Endothelial cell of umbilical vein (primary cell): ENCODE results near the gene PSMG2. TPM values are rescaled to one million over a fixed set of nuclear protein-coding genes. Genes with fewer than 3 reads are reported as not detected.

Source experiments
- BruUV-seq: library from RNA; stranded (reverse); fragments of 400-500 nt; replicated peaks from 2 replicates; lab custom pipeline; 2021; lab: Mats Ljungman, UMichigan
- CTCF ChIA-PET: fragments of 300-600, 350-600 bp; sonication (Branson Sonifier 250); formaldehyde crosslinking; loops from one replicate; lab custom pipeline; 2021; ENCODE audit warnings: antibody characterized with exemption, inconsistent platforms; lab: Charles Lee
- POLR2A ChIA-PET: fragments of 300-600, 350-600 bp; sonication (Branson Sonifier 250); formaldehyde crosslinking; loops from one replicate; lab custom pipeline; 2021; ENCODE audit warnings: antibody characterized with exemption, inconsistent platforms; lab: Charles Lee
- DNase-seq: peaks from one replicate; pipeline ENCODE4 v3.0.0-alpha.2; 2011; ENCODE audit warnings: low read depth, low spot score
- FAIRE-seq: peaks from 2 replicates; lab custom pipeline; 2011; peaks lifted over from hg19 to GRCh38; lab: Jason Lieb, UNC
- H2AFZ ChIP-seq: 2 replicates; pipeline ENCODE4 v1.6.0; 2012; ENCODE audit warnings: low read depth, low read length, control low read depth, inconsistent platforms
- H3K27ac ChIP-seq: 2 replicates; pipeline ENCODE4 v1.5.1; 2011; ENCODE audit warnings: low read depth, mild to moderate bottlenecking, control low read depth, low read length, moderate library complexity; ENCODE audit not compliant: insufficient read depth
- H3K27me3 ChIP-seq, 2 experiments: 2 replicates each; pipeline versions ENCODE4 v1.6.0 to v1.6.1; 2011; ENCODE audit warnings: low read length in 2 of 2, mixed read lengths in 1 of 2; ENCODE audit not compliant: control insufficient read depth in 2 of 2, insufficient read depth in 2 of 2
- H3K36me3 ChIP-seq, 2 experiments: 2 replicates in 1 of 2; 3 replicates in 1 of 2; pipeline ENCODE4 v1.5.1; 2011; ENCODE audit warnings: low read length in 2 of 2, mild to moderate bottlenecking in 1 of 2, moderate library complexity in 1 of 2; ENCODE audit not compliant: control insufficient read depth in 2 of 2, insufficient read depth in 2 of 2; ENCODE audit errors: extremely low read depth in 1 of 2
- H3K4me1 ChIP-seq: 3 replicates; pipeline ENCODE4 v1.5.1; 2011; ENCODE audit warnings: mild to moderate bottlenecking, low read length; ENCODE audit not compliant: control insufficient read depth, insufficient read depth; ENCODE audit errors: extremely low read depth
- H3K4me2 ChIP-seq: 2 replicates; pipeline ENCODE4 v1.6.1; 2011; ENCODE audit warnings: low read length, control low read depth, mixed read lengths; ENCODE audit not compliant: insufficient read depth
- H3K4me3 ChIP-seq, 3 experiments: fragments of 200-600 bp in 1 of 3; sonication (generic), shearing (Covaris generic) in 1 of 3; replicated peaks in 1 of 3; 2 replicates each; pipeline ENCODE4 v1.5.1; 2011 to 2016; ENCODE audit warnings: control low read depth in 3 of 3, low read length in 3 of 3, mild to moderate bottlenecking in 2 of 3, inconsistent platforms in 1 of 3, low read depth in 1 of 3, moderate library complexity in 1 of 3; ENCODE audit not compliant: insufficient read depth in 1 of 3
- H3K79me2 ChIP-seq: 2 replicates; pipeline ENCODE4 v1.6.0; 2012; ENCODE audit warnings: low read length, inconsistent platforms; ENCODE audit not compliant: control insufficient read depth, insufficient read depth
- H3K9ac ChIP-seq: replicated peaks from 2 replicates; pipeline ENCODE3; 2011; ENCODE audit warnings: low read length, control low read depth; ENCODE audit not compliant: insufficient read depth; ENCODE audit errors: extremely low read depth
- H3K9me1 ChIP-seq: replicated peaks from 3 replicates; pipeline ENCODE4 v1.6.0; 2011; ENCODE audit warnings: mild to moderate bottlenecking, low read length; ENCODE audit not compliant: control insufficient read depth, insufficient read depth; ENCODE audit errors: extremely low read depth
- H3K9me3 ChIP-seq: replicated peaks from 2 replicates; pipeline ENCODE4 v1.5.1; 2012; ENCODE audit warnings: low read length, inconsistent platforms; ENCODE audit not compliant: control insufficient read depth, insufficient read depth
- H4K20me1 ChIP-seq: replicated peaks from 2 replicates; pipeline ENCODE3; 2011; ENCODE audit warnings: mild to moderate bottlenecking, low read length; ENCODE audit not compliant: control insufficient read depth, insufficient read depth; ENCODE audit errors: extremely low read depth
- CTCF ChIP-seq, 2 donors: IDR thresholded peaks; 1 replicate in 1 of 2; 2 replicates in 1 of 2; pipeline ENCODE4 v1.5.1; 2011; ENCODE audit warnings: low read length in 2 of 2, mild to moderate bottlenecking in 2 of 2, moderate library complexity in 2 of 2, control low read depth in 1 of 2, inconsistent platforms in 1 of 2, low read depth in 1 of 2; ENCODE audit not compliant: insufficient read depth in 1 of 2; ENCODE audit errors: extremely low read depth in 1 of 2
- EZH2 ChIP-seq: IDR thresholded peaks from 2 replicates; pipeline ENCODE4 v1.6.1; 2012; ENCODE audit warnings: borderline replicate concordance, low read depth, mild to moderate bottlenecking, moderate library complexity, low read length, inconsistent platforms; ENCODE audit not compliant: severe bottlenecking
- FOS ChIP-seq: IDR thresholded peaks from 2 replicates; pipeline ENCODE4 v1.6.1; 2011; ENCODE audit warnings: mild to moderate bottlenecking, low read length, moderate library complexity, borderline replicate concordance; ENCODE audit not compliant: insufficient read depth
- GATA2 ChIP-seq: IDR thresholded peaks from 2 replicates; pipeline ENCODE4 v1.7.0; 2011; ENCODE audit warnings: low read depth, mild to moderate bottlenecking, moderate library complexity, mixed read lengths, low read length; ENCODE audit not compliant: insufficient read length, insufficient read depth
- JUN ChIP-seq: IDR thresholded peaks from 2 replicates; pipeline ENCODE4 v1.6.1; 2011; ENCODE audit warnings: borderline replicate concordance, low read depth; ENCODE audit not compliant: insufficient read length, insufficient read depth
- MAX ChIP-seq: IDR thresholded peaks from 2 replicates; pipeline ENCODE4 v1.6.1; 2011; ENCODE audit not compliant: insufficient read depth, insufficient read length
- MYC ChIP-seq: IDR thresholded peaks from one replicate; pipeline ENCODE4 v1.6.1; 2011; ENCODE audit warnings: mild to moderate bottlenecking, low read depth, low read length
- POLR2A ChIP-seq: IDR thresholded peaks from 2 replicates; pipeline ENCODE4 v1.6.1; 2012; ENCODE audit warnings: low read depth, mild to moderate bottlenecking, control low read depth, low read length
- POLR2AphosphoS5 ChIP-seq: IDR thresholded peaks from 2 replicates; pipeline ENCODE4 v1.6.1; 2012; ENCODE audit warnings: low read depth, mild to moderate bottlenecking, control low read depth, low read length, moderate library complexity; ENCODE audit not compliant: insufficient read depth
- dilution Hi-C: fragments of 300-500 bp; cut with MboI; formaldehyde crosslinking; loops from one replicate; pipeline ENCODE4 v1.15.0; 2019; ENCODE audit warnings: low sequenced_read_pairs; ENCODE audit not compliant: extremely low pct_ligation_motif_present
- intact Hi-C: fragments of 100-400 bp; cut with micrococcal nuclease; formaldehyde crosslinking; loops from one replicate; pipeline ENCODE4 v1.10.0; 2022
- polyA plus RNA-seq, 4 experiments: library from polyadenylated mRNA; depleted of rRNA in 3 of 4; stranded (reverse) in 3 of 4; unstranded in 1 of 4; fragments of >200 nt; gene quantifications; 2 replicates each; pipeline versions ENCODE4 v1.2.1 to v1.2.3, GENCODE V29; 2011 to 2012; ENCODE audit warnings: missing spikeins in 1 of 4
- total RNA-seq: library from RNA; stranded (reverse); gene quantifications from 2 replicates; pipeline ENCODE4 v1.2.3, GENCODE V29; 2021

The PSMG2 gene
- total and polyA plus RNA-seq, 2 donors (not counting 3 experiments of a cell fraction or from before 2014, with no cell fraction given), result 42.0 to 71.0 TPM

- ChIA-PET POLR2A (no interaction called here), CTCF (no interaction called here)
- no peaks in the 10 kb centered on the region for H3K9me1 ChIP-seq
- H3K79me2 ChIP-seq, result no peaks in the 10 kb centered on the region
- no peaks in the 10 kb centered on the region for H4K20me1 ChIP-seq
- peaks cover 0 to 2% of the 10 kb centered on the region in 2 experiments for H3K27me3 ChIP-seq
- TF ChIP-seq POLR2AphosphoS5, result no peak
- TF ChIP-seq JUN, result no peak
- no peak for TF ChIP-seq FOS
- no peak for TF ChIP-seq EZH2
- TF ChIP-seq POLR2A, result no peak
- no peak for TF ChIP-seq CTCF (IDR thresholded peaks at IDR 0.05; ENCODE audit: extremely low read depth in 1 of 2, insufficient read depth in 1 of 2, low read depth in 1 of 2, low read length in 2 of 2)
- TF ChIP-seq GATA2, result no peak
- no peak for TF ChIP-seq MAX
- TF ChIP-seq MYC, result no peak
- H2AFZ ChIP-seq, result no peak overlapping the region
- no peak overlapping the region for H3K9ac ChIP-seq
- FAIRE-seq, result no peak
- dilution Hi-C loops, result no loop called here
- H3K4me2 ChIP-seq, result no peak overlapping the region
- DNase-seq, result no peak
- H3K36me3 ChIP-seq, result no peaks in the 10 kb centered on the region
- H3K4me3 ChIP-seq, result no peak overlapping the region
- no peaks in the 10 kb centered on the region for H3K4me1 ChIP-seq
- BruUV-seq, result no TSS peak
- intact Hi-C loops, result no loop called here
- H3K9me3 ChIP-seq, result no peaks in the 10 kb centered on the region
- H3K27ac ChIP-seq, result no peak overlapping the region
Measured at GRCh38 chr18:12772111-12772510, 69.3 kb downstream of the PSMG2 start.
